Neural progenitor cell (in vitro differentiated cells): ENCODE measurements around the gene MICALL2. TPM values are rescaled to one million over a fixed set of nuclear protein-coding genes. Genes with fewer than 3 reads are reported as not detected.

Experiments used
- DNase-seq: peaks from one replicate; pipeline ENCODE4 v3.0.0-alpha.2; 2016; ENCODE audit warnings: low spot score
- H2AFZ ChIP-seq: fragments of 200-600 bp; sonication (generic); replicated peaks from 2 replicates; pipeline ENCODE4 v1.6.1; 2016; ENCODE audit warnings: antibody characterized with exemption
- H3F3A ChIP-seq: fragments of 200-600 bp; sonication (generic); 2 replicates; pipeline ENCODE4 v1.6.1; 2016; ENCODE audit warnings: antibody characterized with exemption, low read depth
- H3K27ac ChIP-seq: fragments of 200-600 bp; sonication (generic); 2 replicates; pipeline ENCODE4 v1.5.1; 2016; ENCODE audit warnings: mild to moderate bottlenecking
- H3K27me3 ChIP-seq: fragments of 200-600 bp; sonication (generic); 2 replicates; pipeline ENCODE4 v1.6.1; 2016; ENCODE audit warnings: mild to moderate bottlenecking, moderate library complexity
- H3K36me3 ChIP-seq: fragments of 200-600 bp; sonication (generic); 2 replicates; pipeline ENCODE4 v1.5.1; 2016
- H3K4me1 ChIP-seq: fragments of 200-600 bp; sonication (generic); 2 replicates; pipeline ENCODE4 v1.6.1; 2016; ENCODE audit warnings: mixed run types
- H3K4me2 ChIP-seq: fragments of 200-600 bp; sonication (generic); 2 replicates; pipeline ENCODE4 v1.6.1; 2016
- H3K4me3 ChIP-seq: fragments of 200-600 bp; sonication (generic); 2 replicates; pipeline ENCODE4 v1.5.1; 2016
- H3K79me2 ChIP-seq: fragments of 200-600 bp; sonication (generic); 2 replicates; pipeline ENCODE4 v1.6.1; 2016; ENCODE audit warnings: low read depth
- H3K9ac ChIP-seq: fragments of 200-600 bp; sonication (generic); 2 replicates; pipeline ENCODE4 v1.6.1; 2016
- H3K9me3 ChIP-seq: fragments of 200-600 bp; sonication (generic); 2 replicates; pipeline ENCODE4 v1.5.1; 2016; ENCODE audit warnings: low read depth
- H4K20me1 ChIP-seq: fragments of 200-600 bp; sonication (generic); 2 replicates; pipeline ENCODE4 v1.6.1; 2016; ENCODE audit warnings: low read depth
- H3K27ac Mint-ChIP-seq: 3 replicates; pipeline ENCODE4 v1.8.0; 2021; ENCODE audit warnings: mixed read lengths
- H3K27me3 Mint-ChIP-seq: 2 replicates; pipeline ENCODE4 v1.8.0; 2022; ENCODE audit warnings: low read depth, mild to moderate bottlenecking, inconsistent platforms, moderate library complexity, mixed read lengths; ENCODE audit not compliant: insufficient read depth
- H3K36me3 Mint-ChIP-seq: 3 replicates; pipeline ENCODE4 v1.8.0; 2021; ENCODE audit warnings: mixed read lengths
- H3K4me1 Mint-ChIP-seq: 3 replicates; pipeline ENCODE4 v1.8.0; 2021; ENCODE audit warnings: mixed read lengths
- H3K4me3 Mint-ChIP-seq: 3 replicates; pipeline ENCODE4 v1.8.0; 2021; ENCODE audit warnings: mild to moderate bottlenecking, moderate library complexity, mixed read lengths
- H3K9me3 Mint-ChIP-seq: 3 replicates; pipeline ENCODE4 v1.8.0; 2020; ENCODE audit warnings: mixed read lengths
- CTCF ChIP-seq: fragments of 200-600 bp; sonication (generic); IDR thresholded peaks from 2 replicates; pipeline ENCODE4 v1.5.1; 2017; ENCODE audit warnings: antibody characterized with exemption, mild to moderate bottlenecking
- EZH2 ChIP-seq: fragments of 200-600 bp; sonication (generic); IDR thresholded peaks from 2 replicates; pipeline ENCODE4 v1.6.1; 2017; ENCODE audit warnings: antibody characterized with exemption, mild to moderate bottlenecking, moderate library complexity
- EZH2phosphoT487 ChIP-seq: fragments of 200-600 bp; sonication (generic); IDR thresholded peaks from 2 replicates; pipeline ENCODE4 v1.6.1; 2017; ENCODE audit warnings: antibody characterized with exemption
- total RNA-seq: library from RNA; depleted of rRNA; stranded (reverse); fragments of >200 nt; gene quantifications from 2 replicates; pipeline ENCODE4 v1.2.3, GENCODE V29; 2015; ENCODE audit warnings: low replicate concordance

The MICALL2 gene
- total RNA-seq, 1 donor from 2014 or later: 6.0 TPM

GRCh38 chr7:1402791-1403637 lies 56.3 kb downstream of the MICALL2 start:
- H3K79me2 ChIP-seq: no peaks in the 10 kb centered on the region
- Mint-ChIP-seq H3K9me3 (peaks cover 2% of the 10 kb centered on the region), H3K27ac (no peak overlapping the region), H3K4me1 (peaks cover 13% of the 10 kb centered on the region), H3K36me3 (no peaks in the 10 kb centered on the region), H3K4me3 (no peak overlapping the region), H3K27me3 (peaks cover 37% of the 10 kb centered on the region)
- H4K20me1 ChIP-seq: no peaks in the 10 kb centered on the region
- no peak overlapping the region for H3K4me3 ChIP-seq
- H3F3A ChIP-seq: peaks cover 12% of the 10 kb centered on the region
- no peak overlapping the region for H2AFZ ChIP-seq
- H3K4me1 ChIP-seq: peaks cover 12% of the 10 kb centered on the region
- H3K9me3 ChIP-seq: no peaks in the 10 kb centered on the region
- H3K27me3 ChIP-seq: peaks cover 100% of the 10 kb centered on the region
- H3K4me2 ChIP-seq: no peak overlapping the region
- H3K36me3 ChIP-seq: no peaks in the 10 kb centered on the region
- TF ChIP-seq CTCF: no peak
- TF ChIP-seq EZH2: no peak
- no peak for TF ChIP-seq EZH2phosphoT487
- DNase-seq: no peak
- H3K27ac ChIP-seq: no peak overlapping the region
- H3K9ac ChIP-seq: no peak overlapping the region

DNA sequence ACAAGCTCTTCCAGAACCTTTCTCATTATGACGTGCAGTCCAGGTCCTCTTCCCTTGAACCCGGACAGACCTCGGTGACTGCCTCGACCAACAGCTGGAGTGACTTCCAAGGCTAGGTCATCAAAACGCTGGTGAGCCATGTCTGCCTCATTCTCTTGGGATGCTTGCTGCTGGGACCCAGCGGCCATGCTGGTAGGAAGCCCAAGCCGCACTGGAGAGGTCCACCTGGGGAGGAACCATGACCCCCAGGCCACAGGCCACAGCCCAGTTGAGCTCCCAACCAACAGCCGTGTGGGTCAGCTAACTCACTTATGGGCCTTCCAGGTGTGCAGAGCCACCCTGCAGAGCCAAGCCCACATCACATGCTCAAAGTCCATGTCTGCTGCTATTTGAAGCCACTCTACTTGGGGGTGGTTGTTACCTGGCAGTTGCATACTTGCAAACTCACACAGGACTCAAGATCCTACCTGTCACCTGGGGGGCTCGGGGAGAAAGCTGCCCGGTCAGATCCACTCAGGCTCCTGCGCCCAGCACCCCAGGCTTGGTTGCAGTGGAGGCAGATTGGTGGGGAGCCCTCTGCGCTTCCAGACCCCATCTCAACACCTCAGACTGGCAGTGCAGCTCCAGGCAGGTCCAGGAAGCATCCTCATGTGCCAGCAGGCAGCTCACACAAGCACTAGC lies 57.0 kb downstream of the MICALL2 start:
- no peak overlapping the region for H3K4me2 ChIP-seq
- Mint-ChIP-seq H3K36me3 (no peaks in the 10 kb centered on the region), H3K4me1 (peaks cover 13% of the 10 kb centered on the region), H3K27me3 (peaks cover 42% of the 10 kb centered on the region), H3K27ac (no peak overlapping the region), H3K4me3 (no peak overlapping the region), H3K9me3 (peaks cover 2% of the 10 kb centered on the region)
- H2AFZ ChIP-seq: no peak overlapping the region
- H3K27ac ChIP-seq: no peak overlapping the region
- no peaks in the 10 kb centered on the region for H4K20me1 ChIP-seq
- no peak overlapping the region for H3K4me3 ChIP-seq
- TF ChIP-seq CTCF (no peak), EZH2 (no peak), EZH2phosphoT487 (no peak)
- H3K9me3 ChIP-seq: no peaks in the 10 kb centered on the region
- DNase-seq: no peak
- H3K4me1 ChIP-seq: peaks cover 5% of the 10 kb centered on the region
- H3K79me2 ChIP-seq: no peaks in the 10 kb centered on the region
- H3K27me3 ChIP-seq: peaks cover 93% of the 10 kb centered on the region
- no peaks in the 10 kb centered on the region for H3K36me3 ChIP-seq
- H3F3A ChIP-seq: peaks cover 9% of the 10 kb centered on the region
- H3K9ac ChIP-seq: no peak overlapping the region

- peaks cover 9% of the 10 kb centered on the region for H3F3A ChIP-seq
- no peak overlapping the region for H3K27ac ChIP-seq
- TF ChIP-seq CTCF (no peak), EZH2phosphoT487 (no peak), EZH2 (no peak)
These were observed 58.3 kb downstream of the MICALL2 start for GRCh38 chr7:1401011-1401410.

More at GRCh38 chr7:1401011-1401410, 58.3 kb downstream of the MICALL2 start:
- H3K9me3 Mint-ChIP-seq: peaks cover 5% of the 10 kb centered on the region
- peak overlapping the region; percentile 67 for H3K4me3 Mint-ChIP-seq
- H3K27ac Mint-ChIP-seq: peak overlapping the region; percentile 90
- Histone ChIP-seq H3K27me3 (peaks cover 81% of the 10 kb centered on the region), H3K9ac (no peak overlapping the region), H4K20me1 (no peaks in the 10 kb centered on the region), H3K4me2 (no peak overlapping the region), H3K9me3 (no peaks in the 10 kb centered on the region), H3K4me3 (no peak overlapping the region), H3K36me3 (no peaks in the 10 kb centered on the region), H3K4me1 (peaks cover 5% of the 10 kb centered on the region), H3K79me2 (no peaks in the 10 kb centered on the region), H2AFZ (no peak overlapping the region)
- H3K36me3 Mint-ChIP-seq: no peaks in the 10 kb centered on the region
- no peak for DNase-seq
- H3K27me3 Mint-ChIP-seq: peaks cover 48% of the 10 kb centered on the region
- H3K4me1 Mint-ChIP-seq: peaks cover 10% of the 10 kb centered on the region
